ENCODE measurements around the gene PLA2G4C.

The PLA2G4C gene

DNA sequence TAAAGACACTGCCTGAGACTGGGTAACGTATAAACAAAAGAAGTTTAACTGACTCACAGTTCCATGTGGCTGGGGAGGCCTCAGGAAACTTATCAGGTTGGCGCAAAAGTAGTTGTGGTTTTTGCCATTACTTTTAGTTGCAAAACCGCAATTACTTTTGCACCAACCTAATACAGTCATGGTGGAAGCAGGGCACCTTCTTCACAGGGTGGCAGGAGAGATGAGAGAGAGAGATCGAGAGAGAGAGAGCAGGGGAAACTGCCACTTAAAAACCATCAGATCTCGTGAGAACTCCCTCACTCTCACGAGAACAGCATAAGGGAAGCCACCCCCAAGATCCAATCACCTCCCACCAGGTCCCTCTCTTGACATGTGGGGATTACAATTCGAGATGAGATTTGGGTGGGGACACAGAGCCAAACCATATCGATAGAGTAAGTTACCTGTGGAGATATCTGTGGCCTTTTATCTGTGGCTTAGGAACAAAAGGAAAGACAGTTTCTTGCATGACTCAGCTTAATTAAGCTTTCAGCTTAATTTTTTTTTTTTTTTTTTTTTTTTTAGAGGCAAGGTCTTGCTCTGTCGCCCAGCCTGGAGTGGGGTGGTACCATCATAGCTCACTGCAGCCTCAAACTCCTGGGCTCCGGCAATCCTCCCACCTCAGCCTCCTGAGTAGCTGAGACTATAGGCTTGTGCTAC is 59.1 kb downstream of the PLA2G4C start:
- DNase-seq, result no peak

DNA sequence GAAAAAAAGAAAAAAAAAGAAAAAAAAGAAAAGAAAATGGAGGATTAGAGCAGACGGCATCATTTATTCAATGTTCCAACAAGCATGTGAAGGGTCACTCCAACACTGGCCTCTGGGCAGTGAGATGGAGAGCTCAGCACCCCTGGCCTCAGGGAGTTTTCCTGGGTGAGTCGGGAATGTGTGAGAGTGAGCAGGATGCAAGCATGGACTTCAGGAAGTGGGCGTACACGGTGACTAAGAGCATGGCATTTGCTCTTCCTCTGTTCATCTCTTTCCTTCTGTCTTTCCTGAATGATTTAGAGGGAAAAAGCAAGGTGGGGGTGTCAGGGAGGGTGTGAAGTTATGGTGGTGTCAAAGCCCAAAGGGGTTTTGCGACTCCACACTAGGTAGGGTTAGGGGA is 66.1 kb downstream of the PLA2G4C start:
- DNase-seq, result no peak

DNA sequence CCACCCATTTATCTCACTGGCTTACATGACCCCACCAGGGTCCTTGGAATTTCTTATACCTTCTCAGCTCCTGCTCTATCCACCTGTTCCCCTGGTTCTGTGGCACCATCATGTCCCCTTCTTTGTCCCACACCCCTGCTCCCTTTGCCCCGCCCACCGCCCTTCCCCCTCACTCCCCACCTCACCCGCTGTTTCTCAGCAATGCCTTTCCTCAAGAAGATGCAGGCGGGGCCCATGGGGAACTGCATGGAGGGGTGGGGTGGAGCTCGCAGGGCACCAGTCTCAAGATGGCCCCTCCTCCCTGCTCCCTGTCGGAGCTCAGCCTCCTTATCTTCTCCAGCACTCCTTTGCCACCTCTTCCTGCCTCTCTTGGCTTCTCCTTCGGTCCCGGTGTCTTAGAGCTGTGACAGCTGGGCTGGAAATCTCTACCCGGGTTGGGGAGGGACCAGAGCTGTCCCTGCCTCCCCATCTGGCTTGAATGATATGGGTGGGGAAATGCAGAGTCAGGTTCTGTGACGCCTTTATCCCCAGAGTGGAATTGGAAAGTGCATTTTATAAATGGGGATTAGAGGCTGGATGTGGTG is 66.8 kb downstream of the PLA2G4C start, which contains the start of gene CABP5:
Gene CABP5, minus strand, starts transcription at position 405 of the 584 bp plus-strand sequence. Its CDS starts 157 bp downstream, at position 248.
- DNase-seq, result no peak

DNA sequence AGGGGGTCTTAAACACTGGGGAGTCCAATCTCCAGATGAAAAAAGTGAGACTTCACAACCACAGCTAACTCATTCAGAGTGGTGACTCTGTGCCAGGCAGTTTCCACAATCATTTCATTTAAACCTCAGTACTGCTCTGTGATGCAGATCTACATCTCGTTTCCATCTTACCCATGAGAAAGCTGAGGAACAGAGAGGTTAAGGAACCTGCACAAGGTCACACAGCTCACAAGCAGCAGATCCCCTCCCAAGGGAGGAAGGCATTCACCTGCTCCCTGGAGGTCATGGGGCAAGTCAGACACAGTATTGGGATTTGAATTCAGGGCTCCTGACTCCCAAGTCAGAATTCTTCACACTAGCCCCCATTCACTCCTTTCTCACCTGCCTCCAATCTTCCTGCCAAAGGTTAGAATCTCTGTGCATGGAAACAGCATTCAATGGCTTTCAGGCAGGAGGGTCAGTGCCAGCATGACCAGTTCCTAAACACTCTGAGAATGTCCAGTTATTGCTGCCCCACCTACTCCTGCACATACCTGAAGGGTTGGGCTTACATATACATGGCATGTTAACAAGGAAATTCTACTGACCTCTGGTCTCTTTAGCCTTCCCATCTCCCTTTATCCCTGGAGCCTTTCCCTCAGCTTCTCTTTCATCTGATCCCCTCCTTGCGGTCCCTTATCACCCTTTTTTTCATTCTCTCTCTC is 68.6 kb downstream of the PLA2G4C start:
- no peak for DNase-seq

DNA sequence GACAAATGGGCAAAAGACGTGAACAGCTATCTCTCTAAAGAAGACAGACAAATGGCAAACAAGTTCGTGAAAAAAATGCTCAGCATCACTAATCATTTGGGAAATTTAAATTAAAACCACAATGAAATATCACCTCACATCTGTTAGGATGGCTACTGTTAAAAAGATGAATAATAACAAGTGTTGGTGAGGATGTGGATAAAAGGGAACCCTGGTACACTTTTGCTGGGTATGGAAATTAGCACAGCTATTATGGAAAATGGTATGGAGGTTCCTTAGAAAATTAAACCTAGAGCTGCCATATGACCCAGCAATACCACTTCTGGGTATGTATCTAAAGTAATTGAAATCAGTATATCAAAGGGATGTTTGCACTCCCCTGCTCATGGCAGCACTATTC is 73.9 kb downstream of the PLA2G4C start:
- DNase-seq, result no peak

DNA sequence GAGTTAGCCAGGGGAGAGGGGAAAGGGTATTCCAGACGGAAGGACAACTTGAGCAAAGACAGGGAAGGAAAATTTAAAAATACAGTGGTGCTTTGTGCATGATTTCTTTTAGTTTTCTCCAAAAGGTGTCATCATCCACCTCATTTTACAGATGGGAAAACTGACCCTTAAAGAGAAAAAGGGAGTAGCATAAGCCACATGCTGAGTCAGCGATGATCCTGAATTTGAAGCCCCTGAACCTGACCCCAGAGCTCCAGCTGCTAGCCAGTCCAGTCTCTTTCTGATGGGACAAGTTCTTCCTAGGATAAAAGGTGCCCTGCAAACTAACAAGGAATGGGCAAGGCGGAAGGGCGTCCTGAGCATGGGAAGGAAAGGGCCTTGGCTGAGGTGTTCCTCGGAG is 77.0 kb downstream of the PLA2G4C start:
- no peak for DNase-seq

DNA sequence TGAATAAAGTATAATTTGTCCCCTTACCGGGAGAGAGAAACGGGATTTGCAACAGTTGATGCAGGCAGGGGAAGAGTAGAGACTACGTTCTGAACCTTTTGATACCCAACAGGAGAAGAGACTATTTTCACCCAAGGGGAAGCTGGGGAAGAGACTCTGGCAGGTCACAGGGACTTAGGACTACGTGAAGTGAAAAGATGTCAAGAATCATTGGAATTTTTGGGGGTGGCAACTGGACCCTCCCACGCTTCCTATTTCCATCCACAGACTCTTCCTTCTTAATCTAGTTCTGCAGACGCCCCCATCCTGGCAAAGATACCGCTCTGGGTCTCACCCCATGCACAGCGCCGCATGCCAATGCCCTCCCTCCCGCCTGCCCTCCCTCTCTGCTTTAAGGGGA is 80.5 kb downstream of the PLA2G4C start:
- no peak for DNase-seq

DNA sequence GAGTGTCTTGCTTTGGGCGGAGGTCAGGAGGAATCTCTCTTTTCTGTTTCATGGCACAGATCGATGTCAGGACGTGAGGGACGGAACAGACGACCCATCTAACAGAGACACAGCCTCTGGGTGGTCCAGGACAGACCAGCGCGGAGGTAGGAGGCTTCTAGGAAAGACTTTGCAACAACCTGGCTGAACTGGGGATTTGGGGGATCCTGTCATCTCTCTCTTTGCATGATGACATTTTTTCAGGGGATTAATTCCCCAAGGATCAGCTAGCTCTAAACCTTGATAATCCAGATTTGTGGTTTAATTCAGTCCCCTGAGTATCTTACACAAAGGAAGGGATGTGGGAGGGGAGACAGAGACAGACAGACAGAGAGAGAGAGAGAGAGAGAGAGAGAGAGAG is 81.2 kb downstream of the PLA2G4C start:
- no peak for DNase-seq

DNA sequence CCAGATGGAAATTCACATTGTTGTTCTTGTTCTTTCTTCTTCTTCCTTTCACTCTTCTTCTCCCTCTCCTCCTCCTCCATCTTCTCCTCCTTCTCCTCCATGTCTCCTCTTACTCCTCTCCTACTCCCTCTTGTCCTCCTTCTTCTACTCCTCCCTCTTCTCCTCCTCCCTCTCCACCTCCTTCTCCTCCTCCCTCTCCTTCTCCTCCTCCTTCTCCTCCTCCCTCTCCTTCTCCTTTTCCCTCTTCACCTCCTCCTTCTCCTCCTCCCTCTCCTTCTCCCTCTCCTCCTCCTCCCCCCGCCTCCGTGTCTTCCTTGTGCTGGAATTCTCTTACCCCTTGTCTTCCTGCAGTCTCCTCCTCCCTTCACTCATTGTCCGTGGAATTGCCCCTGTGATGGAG is 85.1 kb downstream of the PLA2G4C start:
- DNase-seq, result no peak

DNA sequence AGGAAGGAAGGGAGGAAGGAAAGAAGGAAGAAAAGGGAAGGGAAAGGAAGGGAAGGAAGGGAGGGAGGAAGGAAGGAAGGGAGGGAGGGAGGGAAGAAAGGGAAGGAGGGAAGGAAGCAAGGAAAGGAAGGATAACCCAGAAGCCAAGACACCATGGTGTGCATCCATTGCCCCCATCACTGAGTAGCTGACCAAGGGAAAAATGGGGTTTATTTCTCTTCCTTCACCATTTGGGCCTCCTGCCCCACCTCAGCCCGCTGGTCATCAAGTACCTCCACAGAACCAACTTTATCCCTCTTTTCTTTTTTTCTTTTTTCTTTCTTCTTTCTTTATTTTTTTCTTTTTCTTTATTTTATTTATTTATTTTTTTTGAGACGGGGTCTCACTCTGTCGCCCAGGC is 87.1 kb downstream of the PLA2G4C start:
- DNase-seq, result no peak

DNA sequence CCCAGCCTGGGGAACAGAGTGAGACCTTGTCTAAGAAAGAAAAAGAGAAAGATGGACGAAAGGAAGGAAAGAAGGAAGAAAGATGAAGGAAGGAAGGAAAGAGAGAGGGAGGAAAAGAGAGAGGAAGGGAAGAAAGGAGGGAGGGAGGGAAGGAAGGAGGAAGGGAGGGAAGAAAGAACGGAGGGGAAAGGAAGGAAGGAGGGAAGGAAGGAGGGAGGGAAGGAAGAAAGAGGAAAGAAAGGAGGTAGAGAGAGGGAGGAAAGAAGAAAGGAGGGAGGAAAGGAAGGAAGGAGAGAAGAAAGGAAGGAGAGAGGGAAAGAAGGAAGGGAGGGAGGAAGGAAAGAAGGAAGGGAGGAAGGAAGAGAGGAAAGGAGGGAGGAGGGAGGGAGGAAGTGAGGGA is 87.6 kb downstream of the PLA2G4C start:
- DNase-seq, result no peak

DNA sequence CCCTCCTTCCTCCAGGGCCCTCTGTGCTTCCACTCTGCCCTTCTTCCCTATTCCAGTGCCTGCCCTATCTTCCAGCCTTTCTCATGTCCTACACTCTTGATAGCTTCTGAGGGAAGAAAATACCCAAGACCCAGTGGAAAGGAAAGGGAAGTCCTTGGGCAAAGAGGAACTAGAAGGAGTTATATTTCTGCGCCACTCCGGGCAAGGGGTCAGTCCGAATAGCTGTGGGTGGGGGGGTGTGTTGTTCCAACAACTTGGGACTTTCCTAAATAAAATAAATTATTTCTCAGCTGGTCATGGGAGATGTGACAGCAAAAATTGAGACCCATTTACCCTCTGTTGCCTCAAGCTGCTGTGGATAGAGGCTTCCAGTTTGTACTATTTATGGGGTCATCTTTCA is 89.9 kb downstream of the PLA2G4C start:
- no peak for DNase-seq

DNA sequence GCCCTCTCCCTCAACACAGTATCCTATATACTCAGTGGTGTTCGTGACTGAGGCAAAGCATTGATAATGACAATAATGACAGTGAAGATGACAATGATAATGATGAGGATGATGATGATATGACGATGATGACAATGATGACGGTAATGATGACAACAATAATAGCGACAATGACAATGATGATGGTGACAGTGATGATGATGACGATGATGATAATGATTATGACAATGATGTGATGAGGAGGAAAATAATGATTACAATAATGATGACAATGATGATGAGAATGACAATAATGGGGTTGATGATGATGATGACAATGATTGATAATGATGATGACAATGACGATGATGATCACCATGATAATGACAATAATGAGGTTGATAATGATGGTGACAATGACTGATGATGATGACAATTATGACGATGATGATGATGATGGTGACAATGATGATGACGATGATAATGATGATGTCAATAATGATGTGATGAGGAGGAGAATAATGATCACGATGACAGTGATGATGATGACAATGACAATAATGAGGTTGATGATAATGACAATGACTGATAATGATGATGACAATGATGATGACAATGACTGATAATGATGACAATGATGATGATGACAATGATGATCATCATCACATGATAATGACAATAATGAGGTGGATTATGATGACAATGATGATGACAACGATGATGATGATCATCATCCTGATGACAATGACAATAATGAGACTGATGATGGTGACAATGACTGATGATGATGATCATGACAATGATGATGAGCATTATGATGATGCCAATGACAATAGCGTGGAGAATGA is 99.5 kb downstream of the PLA2G4C start:
- no peak for DNase-seq

DNA sequence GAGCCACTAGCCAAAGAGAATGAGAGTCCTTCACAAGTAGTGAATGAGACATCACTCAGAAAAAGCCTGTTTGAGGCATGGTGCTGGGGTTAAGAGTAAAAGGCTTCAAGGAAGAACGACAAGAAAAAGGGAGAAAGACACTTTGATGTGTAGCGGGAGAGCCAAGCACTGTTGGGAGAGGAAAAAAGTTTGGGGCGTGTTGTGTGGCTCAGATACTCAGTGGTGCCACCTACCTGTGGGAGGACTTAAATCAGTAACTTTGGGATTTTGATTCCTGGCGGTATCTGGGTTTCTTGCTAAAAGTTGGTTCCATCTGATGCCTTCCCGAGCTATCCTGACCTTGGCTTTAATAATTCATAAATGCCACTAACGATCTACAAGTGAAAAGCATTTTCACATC is 103.9 kb downstream of the PLA2G4C start:
- DNase-seq, result no peak

DNA sequence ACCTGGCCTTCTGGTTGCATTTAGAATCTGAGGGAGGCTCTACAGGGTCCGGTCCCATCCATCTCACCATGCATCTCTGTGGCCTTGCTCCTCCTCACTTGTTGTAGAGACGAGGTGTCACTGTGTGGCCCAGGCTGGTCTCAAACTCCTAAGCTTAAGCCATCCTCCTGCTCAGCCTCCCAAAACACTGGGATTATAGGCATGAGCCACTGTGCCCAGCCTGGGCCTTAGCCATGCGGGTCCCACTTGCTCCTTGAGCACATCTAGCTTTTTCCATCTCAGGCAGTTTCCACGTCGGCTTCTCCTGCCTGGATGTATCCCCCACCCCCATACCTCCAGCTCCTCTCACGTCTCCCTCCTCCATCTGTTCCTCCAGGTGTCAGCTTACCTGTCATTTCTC is 106.4 kb downstream of the PLA2G4C start:
- DNase-seq, result no peak

DNA sequence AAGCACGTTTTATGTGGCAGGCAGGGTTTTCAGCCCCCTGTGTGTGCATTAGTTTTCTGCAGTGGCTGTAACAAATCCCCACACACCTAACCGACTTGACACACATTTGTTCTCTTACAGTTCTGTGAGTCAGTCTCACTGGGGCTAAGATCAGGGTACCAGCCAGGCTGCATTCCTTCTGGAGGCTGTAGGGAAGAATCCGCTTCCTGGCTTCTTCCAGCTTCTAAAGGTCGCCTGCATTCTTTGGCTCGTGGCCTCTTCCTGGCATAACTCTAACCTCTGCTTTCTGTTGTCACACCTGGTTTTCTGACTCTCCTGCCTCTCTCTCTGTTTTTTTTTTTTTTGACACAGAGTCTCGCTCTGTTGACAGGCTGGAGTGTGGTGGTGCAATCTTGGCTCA is 109.8 kb downstream of the PLA2G4C start:
- no peak for DNase-seq

DNA sequence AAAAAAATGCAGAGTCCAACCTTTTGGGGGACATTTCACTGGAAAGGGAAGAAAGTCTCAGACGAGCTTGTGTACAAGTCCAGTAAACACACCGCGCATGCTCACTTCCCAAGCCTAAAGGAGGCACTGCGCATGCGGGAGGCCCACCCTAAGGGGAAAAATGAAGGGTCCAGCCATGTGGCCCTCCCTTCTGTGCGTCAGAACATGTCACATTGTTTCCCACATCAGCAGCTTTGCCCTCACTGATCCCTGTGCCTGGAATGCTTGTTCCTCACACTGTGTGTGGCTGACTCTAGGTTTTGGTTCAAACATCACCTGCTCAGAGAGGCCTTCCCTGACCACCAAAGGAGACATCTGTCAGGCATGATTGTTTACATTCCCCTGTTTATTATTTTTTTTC is 111.8 kb downstream of the PLA2G4C start:
- DNase-seq, result no peak

Data from NCI-H1048 (cell line).